ENCODE measurements around the gene HERC3. TPM values are rescaled to one million over a fixed set of nuclear protein-coding genes. Genes with fewer than 3 reads are reported as not detected.

The HERC3 gene
- polyA plus RNA-seq, 3 donors, result 30.5 to 36.9 (median 36.7) TPM

DNA sequence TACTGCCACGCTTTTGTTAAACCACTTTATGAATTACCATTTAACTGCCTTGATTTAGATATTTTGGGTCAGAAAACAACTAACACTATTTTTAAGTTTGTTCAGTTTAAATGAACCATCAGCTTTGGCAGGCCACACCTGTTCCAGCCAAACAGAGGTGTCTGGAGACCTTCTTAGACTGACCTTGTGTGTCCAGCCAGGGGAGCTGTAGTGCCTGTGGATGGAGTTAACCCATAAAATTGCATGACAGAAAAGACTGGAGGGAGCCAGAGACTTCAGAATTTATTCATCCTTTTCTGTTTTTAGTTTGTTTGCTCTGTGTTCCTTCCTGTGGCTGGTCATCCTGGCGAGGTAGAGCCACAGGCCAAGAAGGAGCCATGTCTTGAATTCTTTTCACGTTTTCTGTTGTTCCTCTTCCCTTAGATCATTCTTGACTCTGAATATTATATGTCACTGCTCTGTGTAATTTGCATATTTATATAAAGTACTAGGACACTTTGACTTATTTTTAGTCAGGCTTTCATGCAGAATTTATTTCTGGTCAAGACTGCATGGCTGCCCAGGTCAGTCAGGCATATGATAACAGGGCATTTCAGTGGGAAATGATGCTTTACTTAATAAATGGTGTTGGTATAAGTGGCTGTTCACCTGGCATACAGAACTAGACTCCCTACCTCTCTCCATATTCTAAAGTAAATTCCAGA lies 26.7 kb downstream of the HERC3 start:
- H3K4me1 ChIP-seq (ENCODE audit: control insufficient read depth in 1 of 2, insufficient read depth in 2 of 2, low read length in 2 of 2), result peaks cover 0 to 5% of the 10 kb centered on the region in 2 donors
- no peaks in the 10 kb centered on the region for H3K27me3 ChIP-seq (ENCODE audit: control insufficient read depth in 2 of 2, insufficient read depth in 2 of 2, low read length in 2 of 2)
- peak overlapping the region in 1 of 7 donors; percentile 2 for H3K27ac Mint-ChIP-seq
- DNase-seq, result no peak
- no peak overlapping the region for H2AFZ ChIP-seq (ENCODE audit: insufficient read depth, low read depth, low read length, poor library complexity, severe bottlenecking)
- peaks cover 89% of the 10 kb centered on the region for H3K79me2 ChIP-seq (ENCODE audit: insufficient read depth, low read length)
- no peak overlapping the region for H3K27ac ChIP-seq (ENCODE audit: low read depth in 1 of 2, low read length in 2 of 2)
- H3K36me3 Mint-ChIP-seq, result peaks cover 56 to 73% of the 10 kb centered on the region in 2 donors
- H3K9ac ChIP-seq (ENCODE audit: insufficient read depth, low read length, poor library complexity, severe bottlenecking), result no peak overlapping the region
- no peak overlapping the region for H3K4me3 Mint-ChIP-seq
- H3K27me3 Mint-ChIP-seq (ENCODE audit: low read depth in 3 of 3), result peaks cover 0 to 1% (median 0%) of the 10 kb centered on the region in 3 donors
- peaks cover 0 to 2% of the 10 kb centered on the region in 2 donors for H3K9me3 ChIP-seq (replicated peaks in 1 of 2; ENCODE audit: control insufficient read depth in 1 of 2, insufficient read depth in 1 of 2, low read length in 2 of 2)
- no CpG with 5 or more reads among the region's 3 CpGs for WGBS (ENCODE audit: insufficient coverage)
- peaks cover 6 to 86% of the 10 kb centered on the region in 2 donors for H3K36me3 ChIP-seq (replicated peaks in 1 of 2; ENCODE audit: control insufficient read depth in 1 of 2, insufficient read depth in 2 of 2, low read length in 2 of 2)
- TF ChIP-seq, protein P1, sequence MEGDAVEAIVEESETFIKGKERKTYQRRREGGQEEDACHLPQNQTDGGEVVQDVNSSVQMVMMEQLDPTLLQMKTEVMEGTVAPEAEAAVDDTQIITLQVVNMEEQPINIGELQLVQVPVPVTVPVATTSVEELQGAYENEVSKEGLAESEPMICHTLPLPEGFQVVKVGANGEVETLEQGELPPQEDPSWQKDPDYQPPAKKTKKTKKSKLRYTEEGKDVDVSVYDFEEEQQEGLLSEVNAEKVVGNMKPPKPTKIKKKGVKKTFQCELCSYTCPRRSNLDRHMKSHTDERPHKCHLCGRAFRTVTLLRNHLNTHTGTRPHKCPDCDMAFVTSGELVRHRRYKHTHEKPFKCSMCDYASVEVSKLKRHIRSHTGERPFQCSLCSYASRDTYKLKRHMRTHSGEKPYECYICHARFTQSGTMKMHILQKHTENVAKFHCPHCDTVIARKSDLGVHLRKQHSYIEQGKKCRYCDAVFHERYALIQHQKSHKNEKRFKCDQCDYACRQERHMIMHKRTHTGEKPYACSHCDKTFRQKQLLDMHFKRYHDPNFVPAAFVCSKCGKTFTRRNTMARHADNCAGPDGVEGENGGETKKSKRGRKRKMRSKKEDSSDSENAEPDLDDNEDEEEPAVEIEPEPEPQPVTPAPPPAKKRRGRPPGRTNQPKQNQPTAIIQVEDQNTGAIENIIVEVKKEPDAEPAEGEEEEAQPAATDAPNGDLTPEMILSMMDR (IDR thresholded peaks at IDR 0.05), result no peak
- no peak overlapping the region for H3K4me2 ChIP-seq (replicated peaks; ENCODE audit: extremely low read depth, low read length, poor library complexity, severe bottlenecking)
- H4K20me1 ChIP-seq (ENCODE audit: insufficient read depth, low read length), result peaks cover 100% of the 10 kb centered on the region
- H3K4me1 Mint-ChIP-seq, result peaks cover 19% of the 10 kb centered on the region
- intact Hi-C loops (cut with micrococcal nuclease), result no loop called here
- no peak overlapping the region for H3K4me3 ChIP-seq (replicated peaks in 1 of 3; ENCODE audit: low read depth in 2 of 3, low read length in 3 of 3)
- H3K9me3 Mint-ChIP-seq, result peaks cover 0 to 8% (median 2%) of the 10 kb centered on the region in 7 donors

DNA sequence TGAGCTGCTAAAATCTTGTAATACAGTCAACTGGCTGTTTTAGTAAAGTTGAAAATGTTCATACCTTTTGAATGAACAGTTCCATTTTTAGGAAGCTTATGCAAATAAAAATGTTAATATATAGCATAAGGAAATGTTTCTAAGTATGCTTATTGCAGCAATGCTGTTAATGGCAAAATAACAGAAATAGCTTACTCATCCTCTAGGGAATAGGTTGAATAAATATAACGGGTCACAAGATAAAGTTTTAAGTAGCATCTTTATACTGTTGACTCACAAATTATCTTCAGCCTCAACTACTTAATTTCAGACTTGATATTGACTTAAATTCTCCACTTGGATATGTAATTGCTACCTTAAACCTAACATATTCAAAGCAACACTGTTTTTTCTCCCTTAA lies 27.7 kb downstream of the HERC3 start:
- intact Hi-C loops (cut with micrococcal nuclease), result no loop called here
- H3K9me3 Mint-ChIP-seq, result peaks cover 0 to 9% (median 4%) of the 10 kb centered on the region in 7 donors
- H3K4me1 Mint-ChIP-seq, result peaks cover 17% of the 10 kb centered on the region

More for the DNA sequence above, 27.7 kb downstream of the HERC3 start:
- Mint-ChIP-seq H3K27ac (no peak overlapping the region), H3K36me3 (peaks cover 54 to 76% of the 10 kb centered on the region in 2 donors), H3K27me3 (ENCODE audit: low read depth in 3 of 3) (peaks cover 0 to 1% (median 0%) of the 10 kb centered on the region in 3 donors), H3K4me3 (no peak overlapping the region)
- Histone ChIP-seq H3K9me3 (replicated peaks in 1 of 2; ENCODE audit: control insufficient read depth in 1 of 2, insufficient read depth in 1 of 2, low read length in 2 of 2) (peaks cover 0 to 4% of the 10 kb centered on the region in 2 donors), H3K79me2 (ENCODE audit: insufficient read depth, low read length) (peaks cover 90% of the 10 kb centered on the region), H3K27me3 (ENCODE audit: control insufficient read depth in 2 of 2, insufficient read depth in 2 of 2, low read length in 2 of 2) (no peaks in the 10 kb centered on the region), H3K36me3 (replicated peaks in 1 of 2; ENCODE audit: control insufficient read depth in 1 of 2, insufficient read depth in 2 of 2, low read length in 2 of 2) (peaks cover 6 to 90% of the 10 kb centered on the region in 2 donors), H2AFZ (ENCODE audit: insufficient read depth, low read depth, low read length, poor library complexity, severe bottlenecking) (no peak overlapping the region), H3K9ac (ENCODE audit: insufficient read depth, low read length, poor library complexity, severe bottlenecking) (no peak overlapping the region), H3K4me3 (replicated peaks in 1 of 3; ENCODE audit: low read depth in 2 of 3, low read length in 3 of 3) (no peak overlapping the region), H3K4me2 (replicated peaks; ENCODE audit: extremely low read depth, low read length, poor library complexity, severe bottlenecking) (no peak overlapping the region), H3K4me1 (ENCODE audit: control insufficient read depth in 1 of 2, insufficient read depth in 2 of 2, low read length in 2 of 2) (peaks cover 0 to 5% of the 10 kb centered on the region in 2 donors), H4K20me1 (ENCODE audit: insufficient read depth, low read length) (peaks cover 100% of the 10 kb centered on the region), H3K27ac (ENCODE audit: low read depth in 1 of 2, low read length in 2 of 2) (no peak overlapping the region)
- no peak for DNase-seq
- TF ChIP-seq, protein P1 (IDR thresholded peaks at IDR 0.05), result no peak
- no CpG with 5 or more reads among the region's 1 CpG for WGBS (ENCODE audit: insufficient coverage)
